MCF 10A (cell line): ENCODE results near the gene NAA30. TPM values are rescaled to one million over a fixed set of nuclear protein-coding genes. Genes with fewer than 3 reads are reported as not detected.

Experiments
- BruUV-seq: library from RNA; stranded (reverse); fragments of 400-500 nt; replicated peaks from 2 replicates; lab custom pipeline; 2021; lab: Mats Ljungman, UMichigan
- CTCF ChIA-PET: fragments of 300-600 bp; sonication (Branson Sonifier 250); formaldehyde crosslinking; extraction: SDS; loops from one replicate; lab custom pipeline; 2021; ENCODE audit warnings: antibody characterized with exemption, inconsistent platforms; lab: Yijun Ruan, JAX
- POLR2A ChIA-PET: fragments of 300-600, 350-650 bp; sonication (Branson Sonifier 250); formaldehyde crosslinking; extraction: SDS; loops from one replicate; lab custom pipeline; 2020; ENCODE audit warnings: antibody characterized with exemption, inconsistent platforms; lab: Yijun Ruan, JAX
- DNase-seq: peaks from one replicate; pipeline ENCODE4 v3.0.0-alpha.2; 2018; ENCODE audit not compliant: unreplicated experiment
- H3K27ac Mint-ChIP-seq: one replicate; pipeline ENCODE4 v1.8.0; 2022; ENCODE audit warnings: mild to moderate bottlenecking, low read depth, mixed read lengths; ENCODE audit not compliant: unreplicated experiment
- H3K27me3 Mint-ChIP-seq: one replicate; pipeline ENCODE4 v1.8.0; 2022; ENCODE audit warnings: mixed read lengths; ENCODE audit not compliant: insufficient read depth, unreplicated experiment
- H3K36me3 Mint-ChIP-seq: one replicate; pipeline ENCODE4 v1.8.0; 2022; ENCODE audit warnings: mild to moderate bottlenecking, moderate library complexity, mixed read lengths; ENCODE audit not compliant: insufficient read depth, unreplicated experiment
- H3K4me1 Mint-ChIP-seq: one replicate; pipeline ENCODE4 v1.8.0; 2022; ENCODE audit warnings: mixed read lengths; ENCODE audit not compliant: insufficient read depth, unreplicated experiment
- H3K4me3 Mint-ChIP-seq: one replicate; pipeline ENCODE4 v1.8.0; 2022; ENCODE audit warnings: mild to moderate bottlenecking, moderate library complexity, mixed read lengths; ENCODE audit not compliant: unreplicated experiment
- H3K9me3 Mint-ChIP-seq: one replicate; pipeline ENCODE4 v1.8.0; 2022; ENCODE audit warnings: mixed read lengths; ENCODE audit not compliant: unreplicated experiment
- CTCF ChIP-seq: fragments of 200-600 bp; IDR thresholded peaks from one replicate; pipeline ENCODE4 v1.8.0; 2022; ENCODE audit warnings: antibody characterized with exemption, mild to moderate bottlenecking; ENCODE audit not compliant: unreplicated experiment
- intact Hi-C: fragments of 100-400 bp; cut with micrococcal nuclease; formaldehyde crosslinking; loops from 2 replicates; pipeline ENCODE4 v1.14.1; 2022
- total RNA-seq: library from RNA; stranded (reverse); gene quantifications from 2 replicates; pipeline ENCODE4 v1.2.3, GENCODE V29; 2022

Gene NAA30
- total RNA-seq, 1 experiment from 2014 or later = 21.1 TPM

- H3K27ac Mint-ChIP-seq = peak overlapping the region; percentile 3
- TF ChIP-seq CTCF = no peak
- no peaks in the 10 kb centered on the region for H3K27me3 Mint-ChIP-seq
- CTCF ChIA-PET = no interaction called here
- intact Hi-C loops = no loop called here
- no TSS peak for BruUV-seq
- no peak for DNase-seq
- H3K36me3 Mint-ChIP-seq = peaks cover 55% of the 10 kb centered on the region
- POLR2A ChIA-PET = interaction anchor here (0.7 to 1.5 kb wide), 4 partner anchors 10 to 784 kb away, joined by 3 to 5 read pairs (median 4); partner anchors contain the start of gene NAA30
- no peak overlapping the region for H3K4me3 Mint-ChIP-seq
- H3K4me1 Mint-ChIP-seq = peaks cover 6% of the 10 kb centered on the region
- no peaks in the 10 kb centered on the region for H3K9me3 Mint-ChIP-seq
Observed at GRCh38 chr14:57401501-57401900, 11.1 kb downstream of the NAA30 start.

- CTCF ChIA-PET = no interaction called here
- Mint-ChIP-seq H3K27me3 (no peaks in the 10 kb centered on the region), H3K27ac (peak overlapping the region; percentile 3), H3K36me3 (peaks cover 49% of the 10 kb centered on the region), H3K4me3 (no peak overlapping the region), H3K4me1 (peaks cover 6% of the 10 kb centered on the region), H3K9me3 (no peaks in the 10 kb centered on the region)
- no peak for TF ChIP-seq CTCF
- intact Hi-C loops = no loop called here
- POLR2A ChIA-PET = interaction anchor here (0.9 to 1.5 kb wide), 3 partner anchors 11 to 784 kb away, joined by 3 to 5 read pairs (median 4); partner anchors contain the start of gene NAA30
- no TSS peak for BruUV-seq
- no peak for DNase-seq
Observed at GRCh38 chr14:57402173-57402852, 11.9 kb downstream of the NAA30 start.

GRCh38 chr14:57403521-57403864, 13.1 kb downstream of the NAA30 start:
- Mint-ChIP-seq H3K27ac (no peak overlapping the region), H3K36me3 (peaks cover 56% of the 10 kb centered on the region), H3K4me1 (peaks cover 13% of the 10 kb centered on the region), H3K4me3 (no peak overlapping the region), H3K9me3 (no peaks in the 10 kb centered on the region), H3K27me3 (no peaks in the 10 kb centered on the region)
- POLR2A ChIA-PET = interaction anchor here (0.6 to 1.2 kb wide), 4 partner anchors 9 to 17 kb away, joined by 3 to 5 read pairs (median 4); partner anchors contain the start of gene NAA30
- CTCF ChIA-PET = interaction anchor here (0.6 to 0.7 kb wide), 4 partner anchors 11 to 535 kb away, joined by 3 to 5 read pairs (median 3); no protein-coding TSS in a partner anchor
- DNase-seq = no peak
- intact Hi-C loops = no loop called here
- TF ChIP-seq CTCF = no peak
- no TSS peak for BruUV-seq

GRCh38 chr14:57405562-57405961, 15.2 kb downstream of the NAA30 start:
- Mint-ChIP-seq H3K9me3 (no peaks in the 10 kb centered on the region), H3K36me3 (peaks cover 58% of the 10 kb centered on the region)
- CTCF ChIA-PET = no interaction called here

More at GRCh38 chr14:57405562-57405961, 15.2 kb downstream of the NAA30 start:
- Mint-ChIP-seq H3K27me3 (no peaks in the 10 kb centered on the region), H3K4me1 (peaks cover 13% of the 10 kb centered on the region), H3K4me3 (no peak overlapping the region), H3K27ac (no peak overlapping the region)
- no peak for DNase-seq
- TF ChIP-seq CTCF = no peak
- BruUV-seq = no TSS peak
- POLR2A ChIA-PET = interaction anchor here (1.2 to 2.0 kb wide), 3 partner anchors 12 to 893 kb away, joined by 4 to 6 read pairs (median 4); partner anchors contain the start of genes ARID4A and NAA30
- intact Hi-C loops = no loop called here
